Hepatocyte (in vitro differentiated cells): Measurements from ENCODE around the gene KHDC1L.
"Not testable (repeated sequence)": the region's sequence is repeated elsewhere in the genome, so short reads cannot be mapped to it uniquely, and the experiment has no call there.

Experiments
- EZH2 ChIP-seq: fragments of 200-600 bp; sonication (generic); IDR thresholded peaks from 2 replicates; pipeline ENCODE4 v1.6.1; 2016; ENCODE audit warnings: antibody characterized with exemption, mild to moderate bottlenecking, borderline replicate concordance
- EZH2phosphoT487 ChIP-seq: fragments of 200-600 bp; sonication (generic); IDR thresholded peaks from one replicate; pipeline ENCODE4 v1.6.1; 2018; ENCODE audit warnings: antibody characterized with exemption, mild to moderate bottlenecking, low read depth, moderate library complexity; ENCODE audit not compliant: unreplicated experiment, severe bottlenecking
- TF ChIP-seq, protein P1 (sequence below): fragments of 200-600 bp; sonication (generic); IDR thresholded peaks from 2 replicates; pipeline ENCODE4 v1.5.1; 2016; ENCODE audit warnings: antibody characterized with exemption, mild to moderate bottlenecking; ENCODE audit not compliant: poor library complexity

- TF ChIP-seq, protein P1, sequence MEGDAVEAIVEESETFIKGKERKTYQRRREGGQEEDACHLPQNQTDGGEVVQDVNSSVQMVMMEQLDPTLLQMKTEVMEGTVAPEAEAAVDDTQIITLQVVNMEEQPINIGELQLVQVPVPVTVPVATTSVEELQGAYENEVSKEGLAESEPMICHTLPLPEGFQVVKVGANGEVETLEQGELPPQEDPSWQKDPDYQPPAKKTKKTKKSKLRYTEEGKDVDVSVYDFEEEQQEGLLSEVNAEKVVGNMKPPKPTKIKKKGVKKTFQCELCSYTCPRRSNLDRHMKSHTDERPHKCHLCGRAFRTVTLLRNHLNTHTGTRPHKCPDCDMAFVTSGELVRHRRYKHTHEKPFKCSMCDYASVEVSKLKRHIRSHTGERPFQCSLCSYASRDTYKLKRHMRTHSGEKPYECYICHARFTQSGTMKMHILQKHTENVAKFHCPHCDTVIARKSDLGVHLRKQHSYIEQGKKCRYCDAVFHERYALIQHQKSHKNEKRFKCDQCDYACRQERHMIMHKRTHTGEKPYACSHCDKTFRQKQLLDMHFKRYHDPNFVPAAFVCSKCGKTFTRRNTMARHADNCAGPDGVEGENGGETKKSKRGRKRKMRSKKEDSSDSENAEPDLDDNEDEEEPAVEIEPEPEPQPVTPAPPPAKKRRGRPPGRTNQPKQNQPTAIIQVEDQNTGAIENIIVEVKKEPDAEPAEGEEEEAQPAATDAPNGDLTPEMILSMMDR = not testable (repeated sequence)
- not testable (repeated sequence) for TF ChIP-seq EZH2phosphoT487, EZH2
Measured at GRCh38 chr6:73269296-73269695, 44.0 kb upstream of the KHDC1L start.
